Measurements from ENCODE around the gene CALCR.
"Not testable (repeated sequence)": the region's sequence is repeated elsewhere in the genome, so short reads cannot be mapped to it uniquely, and the experiment has no call there.

DNA sequence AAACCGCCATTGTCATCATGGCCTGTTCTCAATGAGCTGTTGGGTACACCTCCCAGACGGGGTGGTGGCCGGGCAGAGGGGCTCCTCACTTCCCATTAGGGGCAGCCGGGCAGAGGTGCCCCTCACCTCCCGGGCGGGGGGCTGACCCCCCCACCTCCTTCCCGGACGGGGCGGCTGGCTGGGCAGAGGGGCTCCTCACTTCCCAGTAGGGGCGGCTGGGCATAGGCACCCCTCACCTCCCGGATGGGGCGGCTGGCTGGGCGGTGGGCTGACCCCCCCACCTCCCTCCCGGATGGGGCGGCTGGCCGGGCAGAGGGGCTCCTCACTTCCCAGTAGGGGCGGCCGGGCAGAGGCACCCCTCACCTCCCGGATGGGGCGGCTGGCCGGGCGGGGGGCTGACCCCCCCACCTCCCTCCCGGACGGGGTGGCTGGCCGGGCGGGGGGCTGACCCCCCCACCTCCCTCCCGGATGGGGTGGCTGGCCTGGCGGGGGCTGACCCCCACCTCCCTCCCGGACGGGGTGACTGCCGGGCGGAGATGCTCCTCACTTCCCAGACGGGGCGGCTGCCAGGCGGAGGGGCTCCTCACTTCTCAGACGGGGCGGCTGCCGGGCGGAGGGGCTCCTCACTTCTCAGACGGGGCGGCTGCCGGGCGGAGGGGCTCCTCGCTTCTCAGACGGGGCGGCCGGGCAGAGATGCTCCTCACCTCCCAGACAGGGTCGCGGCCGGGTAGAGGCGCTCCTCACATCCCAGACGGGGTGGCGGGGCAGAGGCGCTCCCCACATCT, 11.4 kb upstream of the CALCR start:
- TF ChIP-seq, protein P1, sequence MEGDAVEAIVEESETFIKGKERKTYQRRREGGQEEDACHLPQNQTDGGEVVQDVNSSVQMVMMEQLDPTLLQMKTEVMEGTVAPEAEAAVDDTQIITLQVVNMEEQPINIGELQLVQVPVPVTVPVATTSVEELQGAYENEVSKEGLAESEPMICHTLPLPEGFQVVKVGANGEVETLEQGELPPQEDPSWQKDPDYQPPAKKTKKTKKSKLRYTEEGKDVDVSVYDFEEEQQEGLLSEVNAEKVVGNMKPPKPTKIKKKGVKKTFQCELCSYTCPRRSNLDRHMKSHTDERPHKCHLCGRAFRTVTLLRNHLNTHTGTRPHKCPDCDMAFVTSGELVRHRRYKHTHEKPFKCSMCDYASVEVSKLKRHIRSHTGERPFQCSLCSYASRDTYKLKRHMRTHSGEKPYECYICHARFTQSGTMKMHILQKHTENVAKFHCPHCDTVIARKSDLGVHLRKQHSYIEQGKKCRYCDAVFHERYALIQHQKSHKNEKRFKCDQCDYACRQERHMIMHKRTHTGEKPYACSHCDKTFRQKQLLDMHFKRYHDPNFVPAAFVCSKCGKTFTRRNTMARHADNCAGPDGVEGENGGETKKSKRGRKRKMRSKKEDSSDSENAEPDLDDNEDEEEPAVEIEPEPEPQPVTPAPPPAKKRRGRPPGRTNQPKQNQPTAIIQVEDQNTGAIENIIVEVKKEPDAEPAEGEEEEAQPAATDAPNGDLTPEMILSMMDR (conservative IDR thresholded peaks at IDR 0.05; ENCODE audit: low read depth, low read length), result not testable (repeated sequence)
- not testable (repeated sequence) for TF ChIP-seq EZH2 (IDR thresholded peaks at IDR 0.05; ENCODE audit: low read length, unreplicated experiment); EZH2phosphoT487 (IDR thresholded peaks at IDR 0.05; ENCODE audit: borderline replicate concordance, low read length)
